ENCODE data around the gene LCN10.

GRCh38 chr9:136762221-136762691 is 19.5 kb upstream of the LCN10 start:
- no peak for TF ChIP-seq CTCF (IDR thresholded peaks at IDR 0.05)
- TF ChIP-seq POLR2A (IDR thresholded peaks at IDR 0.05), result no peak

Measured in lower leg skin (tissue), 3 donors.